SK-N-MC (cell line): Measurements from ENCODE around the gene HAAO.

Experiments
- EZH2 ChIP-seq: fragments of 200-600 bp; sonication (generic); IDR thresholded peaks from one replicate; pipeline ENCODE4 v1.6.1; 2017; ENCODE audit warnings: antibody characterized with exemption
- FOXP2 ChIP-seq: optimal IDR thresholded peaks from 2 replicates; pipeline ENCODE3; 2011; ENCODE audit warnings: mild to moderate bottlenecking, moderate library complexity; ENCODE audit not compliant: insufficient read depth; ENCODE audit errors: extremely low read length, control extremely low read depth
- POLR2AphosphoS5 ChIP-seq: IDR thresholded peaks from 2 replicates; pipeline ENCODE4 v1.6.1; 2012; ENCODE audit warnings: mild to moderate bottlenecking, low read depth, low read length, borderline replicate concordance

DNA sequence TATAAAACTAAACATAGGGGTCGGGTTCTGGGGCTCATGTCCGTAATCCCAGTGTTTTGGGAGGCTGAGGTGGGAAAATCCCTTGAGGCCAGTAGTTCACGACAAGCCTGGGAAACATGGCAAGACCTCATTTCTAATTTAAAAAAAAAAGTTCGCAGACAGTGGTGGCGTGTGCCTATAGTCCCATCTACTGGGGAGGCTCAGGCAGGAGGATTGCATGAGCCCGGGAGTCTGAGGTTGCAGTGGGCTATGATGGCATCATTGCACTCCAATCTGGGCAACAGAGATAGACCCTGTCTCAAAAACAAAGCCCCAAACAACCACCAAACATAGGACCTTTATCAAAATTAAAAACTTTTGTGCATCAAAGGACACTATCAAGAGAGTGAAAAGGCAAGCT lies 9.8 kb upstream of the HAAO start:
- TF ChIP-seq FOXP2 (no peak), POLR2AphosphoS5 (no peak), EZH2 (no peak)
